K562 treated with DMSO at 1 percent for 4 hours (cell line): ENCODE results near the gene OR51S1. TPM values are rescaled to one million over a fixed set of nuclear protein-coding genes. Genes with fewer than 3 reads are reported as not detected.

Experiments
- total RNA-seq: library from RNA; unstranded; fragments of 300-600 nt; gene quantifications from 2 replicates; pipeline ENCODE4 v1.2.3, GENCODE V29; 2022; ENCODE audit not compliant: insufficient read depth

OR51S1 gene, protein sequence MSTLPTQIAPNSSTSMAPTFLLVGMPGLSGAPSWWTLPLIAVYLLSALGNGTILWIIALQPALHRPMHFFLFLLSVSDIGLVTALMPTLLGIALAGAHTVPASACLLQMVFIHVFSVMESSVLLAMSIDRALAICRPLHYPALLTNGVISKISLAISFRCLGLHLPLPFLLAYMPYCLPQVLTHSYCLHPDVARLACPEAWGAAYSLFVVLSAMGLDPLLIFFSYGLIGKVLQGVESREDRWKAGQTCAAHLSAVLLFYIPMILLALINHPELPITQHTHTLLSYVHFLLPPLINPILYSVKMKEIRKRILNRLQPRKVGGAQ
- not detected in 2 replicates for total RNA-seq

GRCh38 chr11:4848908-4849532 is at the start of gene OR51S1:
Gene OR51S1 (minus strand): TSS chr11:4849208. CDS start chr11:4849208, 0 bp downstream.

GRCh38 chr11:4881860-4882500 is 33.0 kb upstream of the OR51S1 start, which contains the start of gene OR51T1:
Gene OR51T1 (plus strand): TSS chr11:4881900. CDS start chr11:4881900, 0 bp downstream.

GRCh38 chr11:4821021-4821420 is 28.0 kb downstream of the OR51S1 start, which contains the start of gene OR51F2:
Gene OR51F2 (plus strand): TSS chr11:4821321. CDS start chr11:4821422, 101 bp downstream.

GRCh38 chr11:4804280-4804679 is 44.7 kb downstream of the OR51S1 start, which contains the start of gene OR52R1:
Gene OR52R1 (minus strand): TSS chr11:4804380. CDS start chr11:4804380, 0 bp downstream.

Other genes with a start within 250 kb of the OR51S1 start
- gene TRIM68, start 241.0 kb downstream of the OR51S1 start, total RNA-seq, result 9.4 and 11.8 TPM in 2 replicates
- not detected in 2 replicates for gene OR51D1, start 211.7 kb downstream of the OR51S1 start, total RNA-seq
- gene OR51E1, start 205.2 kb downstream of the OR51S1 start, total RNA-seq, result not detected in 2 replicates
- gene OR51E2, start 151.4 kb downstream of the OR51S1 start, total RNA-seq, result not detected in 2 replicates
- gene MMP26, start 144.4 kb downstream of the OR51S1 start, total RNA-seq, result not detected in 2 replicates
- not detected in 2 replicates for gene OR51F1, start 79.3 kb downstream of the OR51S1 start, total RNA-seq
- not detected in 2 replicates for gene OR52R1, start 44.8 kb downstream of the OR51S1 start, total RNA-seq
- not detected in 2 replicates for gene OR51F2, start 27.9 kb downstream of the OR51S1 start, total RNA-seq
- gene OR51T1, start 32.7 kb upstream of the OR51S1 start, total RNA-seq, result not detected in 2 replicates
- gene OR51A7, start 54.6 kb upstream of the OR51S1 start, total RNA-seq, result not detected in 2 replicates
- not detected in 2 replicates for gene OR51G2, start 70.1 kb upstream of the OR51S1 start, total RNA-seq
- gene OR51G1, start 75.1 kb upstream of the OR51S1 start, total RNA-seq, result not detected in 2 replicates
- not detected in 2 replicates for gene OR51A4, start 98.4 kb upstream of the OR51S1 start, total RNA-seq
- gene OR51A2, start 106.5 kb upstream of the OR51S1 start, total RNA-seq, result not detected in 2 replicates
- gene OR51L1, start 145.6 kb upstream of the OR51S1 start, total RNA-seq, result not detected in 2 replicates
- not detected in 2 replicates for gene OR52J3, start 197.3 kb upstream of the OR51S1 start, total RNA-seq
- not detected in 2 replicates for gene OR52E2, start 210.4 kb upstream of the OR51S1 start, total RNA-seq
- not detected in 2 replicates for gene OR52E1, start 220.4 kb upstream of the OR51S1 start, total RNA-seq